ENCODE data around the gene NUDT14.

Gene NUDT14

DNA sequence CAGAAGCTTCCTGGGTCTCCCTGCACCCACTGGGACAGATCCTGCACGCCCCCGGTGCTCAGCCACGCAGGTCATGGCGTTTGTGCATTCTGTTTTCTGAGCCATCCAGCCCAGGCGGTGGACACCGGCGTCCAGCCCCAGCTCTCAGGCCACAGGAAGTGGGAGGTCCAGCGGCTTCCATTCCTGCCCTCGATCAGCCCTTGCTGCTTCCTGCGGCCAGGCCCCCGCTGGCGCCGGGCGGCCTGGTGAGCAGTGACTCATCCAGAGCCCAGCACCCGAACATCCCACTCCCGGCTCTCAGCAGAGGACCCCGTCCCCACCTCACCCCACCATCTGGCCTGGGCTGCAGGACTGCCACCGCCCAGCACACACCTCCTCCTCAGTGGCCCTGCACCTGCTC is 18.0 kb upstream of the NUDT14 start:
- DNase-seq (ENCODE audit: low read depth, low spot score) = no peak

DNA sequence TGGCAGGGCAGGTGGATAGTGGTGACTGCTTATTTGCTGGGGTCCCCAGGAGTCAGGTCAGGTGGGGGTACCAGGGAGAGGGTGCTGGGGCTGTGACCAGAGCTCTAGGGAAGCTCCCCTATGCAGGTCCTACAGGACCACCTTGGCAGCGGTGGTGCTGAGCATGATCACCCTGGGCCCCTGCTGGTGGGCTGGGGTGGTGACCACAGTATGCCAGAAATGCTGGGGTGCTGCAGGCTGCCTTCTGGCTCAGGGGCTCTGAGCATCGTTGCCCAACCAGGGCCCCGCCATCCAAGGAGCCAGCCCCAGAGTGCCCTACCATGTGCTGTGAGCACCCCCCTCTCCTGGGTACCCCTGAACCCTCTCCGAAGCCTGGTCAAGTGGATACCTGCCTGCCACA is 17.5 kb upstream of the NUDT14 start:
- no peak for DNase-seq (ENCODE audit: low read depth, low spot score)

DNA sequence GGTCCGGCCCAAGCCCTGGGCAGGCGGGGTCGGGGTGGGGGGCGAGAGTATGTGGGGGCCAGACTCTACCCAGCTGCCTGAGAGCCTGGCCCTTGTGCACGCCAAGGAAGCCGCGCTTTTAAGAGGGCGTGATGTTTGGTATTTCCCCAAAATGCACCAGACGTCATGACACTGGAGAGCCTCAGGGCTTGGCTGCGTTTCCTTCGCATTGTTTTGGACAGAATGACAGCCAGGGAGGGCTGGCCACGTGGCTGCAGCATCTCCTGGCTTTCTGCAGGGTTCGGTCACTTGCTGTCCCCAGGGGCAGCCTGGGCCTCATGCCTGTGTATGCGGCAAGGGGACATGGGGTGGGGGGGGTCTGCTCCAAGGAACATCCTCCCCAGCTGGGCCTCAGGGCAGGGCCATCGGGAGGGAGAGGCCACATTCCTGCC is 16.1 kb upstream of the NUDT14 start:
- DNase-seq (ENCODE audit: low read depth, low spot score) = no peak

DNA sequence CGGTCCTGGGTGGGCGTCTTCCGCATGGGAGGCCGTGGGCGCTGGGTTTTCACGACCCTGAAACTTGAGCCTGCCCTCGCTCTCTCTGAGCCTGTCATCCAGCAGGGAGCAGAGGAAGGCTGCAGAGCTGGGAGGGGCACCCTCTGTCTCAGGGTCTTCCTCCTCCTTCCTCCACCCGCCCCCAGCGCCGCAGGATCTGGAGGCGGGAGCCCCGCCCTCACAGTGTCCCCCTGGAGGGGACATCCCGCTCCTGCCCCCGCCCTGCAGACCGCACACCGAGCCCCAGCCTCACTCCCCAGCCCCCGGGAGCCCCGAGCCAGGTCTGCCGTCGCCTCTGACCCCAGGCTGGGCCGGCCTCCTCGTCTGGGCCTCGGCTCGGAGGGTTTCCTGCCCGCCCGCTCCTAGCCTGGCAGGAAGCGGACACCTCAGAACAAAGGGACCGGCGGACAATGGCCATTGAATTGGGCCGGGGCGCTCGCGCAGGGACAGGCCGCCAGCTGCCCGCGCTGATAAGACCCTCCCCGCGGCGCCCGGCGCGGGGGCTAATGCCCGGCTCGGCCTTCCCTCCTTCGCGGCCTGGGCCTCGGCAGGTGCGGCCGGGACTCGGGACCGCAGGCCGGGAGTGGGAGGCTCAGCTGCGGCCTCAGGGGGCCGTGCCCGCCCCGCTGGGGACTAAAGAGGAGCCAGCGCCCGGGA is 15.3 kb upstream of the NUDT14 start:
- no peak for DNase-seq (ENCODE audit: low read depth, low spot score)

DNA sequence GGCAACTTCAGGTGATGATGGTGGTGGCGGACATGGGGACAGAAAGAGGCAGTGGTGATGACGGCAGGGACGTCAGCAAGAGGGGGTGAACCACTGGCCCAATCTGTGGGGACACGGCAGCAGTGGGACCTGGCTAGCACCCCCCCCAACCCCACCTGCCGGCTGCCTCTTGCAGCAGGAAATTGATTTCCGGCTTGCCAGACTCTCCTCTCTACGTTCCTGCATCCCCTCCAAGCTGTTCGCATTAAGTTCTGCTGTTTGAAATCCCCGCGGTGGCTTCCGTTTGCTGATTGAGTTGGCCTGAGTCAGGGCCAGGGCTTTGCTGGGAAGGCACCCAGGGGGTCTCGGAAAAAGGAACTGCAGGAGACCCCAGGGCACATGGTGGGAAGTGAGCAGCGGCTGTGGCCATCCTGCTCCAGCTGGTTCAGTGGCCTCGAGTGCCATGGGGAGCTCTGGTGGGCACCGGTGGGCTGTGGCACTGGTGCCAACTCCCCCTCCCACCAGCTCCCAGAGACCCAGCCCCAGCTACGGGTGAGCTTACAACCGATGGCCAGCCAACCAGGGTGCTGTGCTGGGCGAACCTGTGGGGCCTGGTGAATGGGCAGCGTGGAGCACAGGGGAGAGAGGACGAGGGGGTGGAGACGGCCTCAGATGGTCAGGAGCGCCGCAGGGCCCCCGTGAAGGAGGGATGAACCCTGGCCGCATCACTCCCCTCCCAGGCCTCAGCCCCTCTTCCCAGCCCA is 14.6 kb upstream of the NUDT14 start:
- no peak for DNase-seq (ENCODE audit: low read depth, low spot score)

DNA sequence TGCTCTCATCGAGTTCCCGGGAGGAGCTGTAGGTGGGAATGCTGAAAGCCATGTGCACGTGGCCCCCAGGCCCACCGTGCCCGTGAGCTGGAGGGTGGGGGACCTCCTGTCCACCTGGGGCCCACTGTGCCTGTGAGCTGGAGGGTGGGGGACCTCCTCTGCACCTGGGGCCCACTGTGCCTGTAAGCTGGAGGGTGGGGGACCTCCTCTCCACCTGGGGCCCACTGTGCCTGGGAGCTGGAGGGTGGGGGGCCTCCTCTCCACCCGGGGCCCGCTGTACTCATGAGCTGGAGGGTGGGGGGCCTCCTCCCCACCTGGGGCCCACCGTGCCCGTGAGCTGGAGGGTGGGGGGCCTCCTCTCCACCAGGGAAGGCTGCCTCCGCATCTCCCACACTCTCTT is 13.9 kb upstream of the NUDT14 start:
- no peak for DNase-seq (ENCODE audit: low read depth, low spot score)

DNA sequence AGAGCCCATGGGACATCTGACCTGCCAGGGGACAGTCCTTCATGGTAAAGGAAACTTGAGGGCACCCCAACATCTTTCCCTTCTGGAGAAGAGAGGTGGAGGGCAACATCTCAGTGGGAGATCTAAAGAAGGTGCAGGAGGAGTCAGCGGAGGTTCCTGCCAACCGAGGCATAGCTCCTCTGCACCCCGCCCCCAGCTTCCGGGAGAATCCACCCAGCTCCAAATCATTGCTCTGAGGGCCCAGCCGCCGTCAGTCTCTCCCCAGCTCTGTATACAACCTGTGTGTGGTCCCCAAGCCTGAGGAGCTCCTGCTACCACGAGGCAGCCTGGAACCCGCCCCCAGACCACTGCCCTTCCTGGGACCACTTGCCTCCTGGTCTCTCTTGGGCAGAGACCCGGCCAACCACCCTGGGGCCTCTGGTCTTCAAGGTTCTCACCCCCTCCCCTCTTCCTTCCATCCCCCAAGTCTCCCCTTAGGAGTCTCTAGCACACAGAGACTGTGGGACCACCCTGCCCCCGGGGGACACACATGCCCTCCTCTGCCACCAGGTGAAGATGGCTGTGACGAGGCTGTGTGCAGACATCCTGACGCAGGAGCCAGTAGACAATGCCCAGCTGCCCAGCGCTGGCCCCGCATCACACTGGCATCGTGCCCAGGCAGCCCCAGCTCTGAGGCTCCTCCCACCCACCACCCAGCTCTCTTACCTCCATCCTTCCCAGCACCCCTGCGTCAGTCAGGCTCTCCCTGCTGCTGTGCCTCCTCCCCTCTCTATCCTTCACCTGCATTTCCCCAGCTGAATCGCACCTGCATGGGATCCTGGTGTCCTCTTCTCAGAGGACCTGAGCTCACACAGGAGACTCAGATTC is 13.0 kb upstream of the NUDT14 start:
- no peak for DNase-seq (ENCODE audit: low read depth, low spot score)

DNA sequence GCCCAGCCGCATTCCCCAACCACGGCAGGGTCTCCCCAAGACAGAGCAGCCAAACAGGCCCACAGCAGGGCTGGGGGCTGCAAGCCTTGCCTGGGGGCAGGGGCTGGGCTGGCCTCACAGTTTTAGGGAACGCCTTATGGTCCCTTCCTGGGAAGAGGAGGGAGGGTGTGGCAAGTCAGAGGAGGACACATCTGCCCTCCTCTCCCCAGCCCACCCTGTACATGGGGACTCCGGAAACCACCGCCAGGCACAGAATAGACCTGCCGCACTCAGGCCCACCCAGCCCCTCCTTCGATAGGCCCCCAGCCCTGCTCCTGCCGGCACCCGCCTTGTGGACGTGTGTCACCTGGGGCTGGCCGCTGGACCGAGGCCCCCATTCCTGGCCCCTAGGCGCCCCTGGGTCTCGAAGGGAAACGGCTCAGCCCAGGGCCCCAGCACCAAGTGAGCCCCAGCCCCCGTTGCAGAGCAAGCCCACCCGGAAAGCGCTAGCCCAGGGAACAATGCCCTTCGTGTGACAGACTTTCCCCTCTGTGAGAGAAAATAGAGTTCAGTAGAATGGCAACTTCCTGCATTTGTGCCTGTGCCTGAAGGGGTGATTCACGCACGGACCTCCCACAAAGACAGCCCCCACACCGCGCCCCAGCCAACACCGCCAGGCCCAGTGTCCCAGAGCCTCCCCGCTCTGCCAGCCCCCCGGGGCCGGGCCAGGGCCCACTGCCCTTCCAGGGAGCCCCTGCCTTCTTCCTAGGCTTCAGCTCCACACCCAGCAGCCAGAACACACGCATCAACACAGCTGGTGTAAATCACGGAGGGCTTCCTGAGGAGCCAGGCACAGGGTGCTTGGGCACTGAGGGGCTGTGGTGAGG is 12.0 kb upstream of the NUDT14 start:
- no peak for DNase-seq (ENCODE audit: low read depth, low spot score)

DNA sequence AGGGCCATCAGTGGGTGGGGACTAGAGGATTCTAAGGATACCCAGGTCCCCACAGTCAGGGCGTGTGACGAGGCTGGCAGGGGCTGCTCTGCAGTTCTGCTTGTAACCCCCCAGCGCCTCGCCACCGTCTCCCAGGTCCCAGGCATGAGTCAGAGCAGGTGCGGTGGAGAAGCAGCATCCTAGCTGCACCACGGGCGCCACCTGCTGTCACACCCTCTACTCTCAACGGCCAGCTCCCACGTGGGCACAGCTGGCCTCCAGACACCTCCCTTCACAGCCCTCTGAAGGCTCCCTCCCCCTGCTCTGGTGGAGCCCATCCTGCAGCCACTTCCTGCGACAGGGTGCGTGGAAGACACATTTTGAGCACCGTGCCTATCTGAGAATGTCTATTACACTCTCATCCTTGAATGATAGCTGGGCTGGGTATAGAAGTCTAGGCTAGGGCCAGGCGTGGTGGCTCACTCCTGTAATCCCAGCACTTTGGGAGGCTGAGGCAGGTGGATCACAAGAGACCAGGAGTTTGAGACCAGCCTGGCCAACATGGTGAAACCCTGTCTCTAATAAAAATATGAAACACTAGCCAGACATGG is 6.9 kb upstream of the NUDT14 start:
- no peak for DNase-seq (ENCODE audit: low read depth, low spot score)

DNA sequence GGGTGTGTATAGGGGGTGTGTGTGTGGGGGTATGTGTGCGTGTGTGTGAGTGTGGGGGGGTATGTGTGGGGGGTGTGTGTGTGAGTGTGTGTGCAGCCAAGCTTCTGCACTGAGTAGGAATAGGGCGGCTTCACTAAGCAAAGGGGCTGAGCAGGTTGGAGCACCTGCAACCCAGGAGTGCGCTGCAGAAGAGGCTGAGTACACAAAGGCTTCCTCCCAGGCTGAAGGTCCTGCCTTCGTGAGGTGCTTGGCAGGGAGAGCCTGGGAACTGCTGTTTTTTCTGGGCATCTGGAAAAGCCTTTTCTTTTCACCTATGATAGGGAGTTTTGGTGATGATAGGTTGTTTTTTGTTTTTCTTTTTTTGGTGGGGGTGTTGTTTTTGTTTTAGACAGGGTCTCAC is 6.0 kb upstream of the NUDT14 start:
- no peak for DNase-seq (ENCODE audit: low read depth, low spot score)

DNA sequence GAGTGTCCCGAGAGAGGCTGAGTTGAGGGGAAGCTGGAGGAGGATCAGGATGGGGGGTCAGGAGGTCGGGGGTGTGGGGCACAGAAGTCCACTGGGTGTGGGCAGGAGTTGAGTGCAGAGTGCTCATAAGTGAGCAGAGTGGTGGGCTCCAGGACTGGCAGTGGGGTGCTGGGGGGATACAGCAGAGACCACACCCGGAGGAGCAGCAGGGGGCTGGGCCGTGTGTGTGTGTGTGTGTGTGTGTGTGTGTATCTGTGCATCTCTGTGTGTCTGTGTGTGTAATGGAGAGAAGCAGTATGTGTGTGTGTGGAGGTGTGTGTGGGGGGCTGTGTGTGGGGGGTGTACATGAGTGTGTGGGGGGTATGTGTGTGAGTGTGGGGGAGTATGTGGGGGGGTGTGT is 4.9 kb upstream of the NUDT14 start:
- DNase-seq (ENCODE audit: low read depth, low spot score) = no peak

DNA sequence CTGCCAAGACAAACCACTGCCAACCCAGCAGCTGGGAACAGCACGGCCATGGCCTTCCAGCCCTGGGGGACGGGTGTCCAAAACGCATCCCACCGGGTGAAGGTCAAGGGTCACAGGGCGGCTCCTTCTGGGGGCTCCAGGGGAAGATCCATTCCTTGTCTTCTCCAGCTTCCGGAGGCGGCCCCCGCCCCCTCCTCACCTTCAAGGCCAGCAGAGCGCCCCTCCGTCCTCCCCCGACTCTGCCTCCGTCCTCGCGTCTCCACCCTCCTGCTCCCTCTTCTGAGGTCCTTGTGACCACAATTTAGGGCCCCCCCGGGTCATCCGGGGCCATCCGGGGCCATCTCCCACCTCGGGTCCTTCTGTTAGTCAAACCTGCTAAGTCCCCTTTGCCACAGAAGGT is 3.9 kb upstream of the NUDT14 start:
- DNase-seq (ENCODE audit: low read depth, low spot score) = no peak

DNA sequence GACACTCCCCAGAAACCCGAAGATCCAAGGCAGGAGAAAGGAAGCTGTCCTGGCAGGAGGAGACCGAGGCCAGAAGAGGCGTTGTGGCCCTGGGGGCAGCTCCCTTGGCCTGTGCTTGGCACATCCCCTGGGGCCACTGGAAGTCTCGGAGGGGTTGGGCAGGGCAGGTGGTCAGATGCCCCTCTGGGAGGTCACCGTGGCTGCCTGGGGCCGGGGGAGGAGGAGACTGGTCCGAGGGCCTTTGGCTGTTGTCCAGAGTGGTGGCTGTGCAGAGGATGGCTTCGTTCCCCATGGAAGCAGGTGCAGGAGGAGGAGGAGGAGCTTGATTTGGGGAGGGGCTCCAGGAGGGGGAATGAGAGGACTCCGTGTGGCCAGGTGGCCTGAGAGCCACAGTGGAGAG is 3.3 kb upstream of the NUDT14 start:
- no peak for DNase-seq (ENCODE audit: low read depth, low spot score)

DNA sequence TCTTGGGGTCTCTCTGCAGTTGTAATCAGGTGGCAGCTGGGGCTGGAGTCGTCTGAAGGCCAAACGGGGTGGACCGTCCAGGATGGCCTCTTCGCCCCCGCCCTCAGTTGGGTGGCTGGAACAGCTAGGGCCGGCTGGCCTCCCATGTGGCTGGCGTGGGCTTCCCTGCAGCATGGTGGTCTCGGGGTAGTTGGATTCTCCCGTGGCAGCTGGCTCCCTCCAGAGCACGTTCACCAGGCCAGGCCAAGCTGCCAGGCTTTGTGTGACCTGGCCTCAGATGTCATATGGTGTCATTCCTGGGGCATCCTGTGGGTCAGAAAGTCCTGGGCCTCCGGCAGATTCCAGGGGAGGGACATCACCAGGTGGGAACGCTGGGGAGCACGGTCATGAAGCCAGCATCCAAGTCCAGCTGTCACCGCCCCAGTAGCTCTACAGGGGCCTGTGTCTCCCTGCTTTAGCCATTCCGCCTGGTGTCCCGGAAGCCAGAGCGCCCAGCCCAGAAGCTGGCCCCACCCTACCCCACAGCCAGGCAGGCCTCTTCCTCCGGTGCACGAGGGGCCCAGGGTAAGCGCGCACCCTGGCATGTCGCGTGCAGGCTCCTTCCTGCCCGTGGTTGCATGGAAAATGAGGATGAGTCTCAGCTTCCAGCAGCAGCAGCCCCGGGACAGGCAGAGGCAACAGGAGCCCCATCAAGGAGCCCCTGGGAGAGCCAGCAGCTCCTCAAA is 1.3 kb upstream of the NUDT14 start:
- DNase-seq (ENCODE audit: low read depth, low spot score) = no peak

DNA sequence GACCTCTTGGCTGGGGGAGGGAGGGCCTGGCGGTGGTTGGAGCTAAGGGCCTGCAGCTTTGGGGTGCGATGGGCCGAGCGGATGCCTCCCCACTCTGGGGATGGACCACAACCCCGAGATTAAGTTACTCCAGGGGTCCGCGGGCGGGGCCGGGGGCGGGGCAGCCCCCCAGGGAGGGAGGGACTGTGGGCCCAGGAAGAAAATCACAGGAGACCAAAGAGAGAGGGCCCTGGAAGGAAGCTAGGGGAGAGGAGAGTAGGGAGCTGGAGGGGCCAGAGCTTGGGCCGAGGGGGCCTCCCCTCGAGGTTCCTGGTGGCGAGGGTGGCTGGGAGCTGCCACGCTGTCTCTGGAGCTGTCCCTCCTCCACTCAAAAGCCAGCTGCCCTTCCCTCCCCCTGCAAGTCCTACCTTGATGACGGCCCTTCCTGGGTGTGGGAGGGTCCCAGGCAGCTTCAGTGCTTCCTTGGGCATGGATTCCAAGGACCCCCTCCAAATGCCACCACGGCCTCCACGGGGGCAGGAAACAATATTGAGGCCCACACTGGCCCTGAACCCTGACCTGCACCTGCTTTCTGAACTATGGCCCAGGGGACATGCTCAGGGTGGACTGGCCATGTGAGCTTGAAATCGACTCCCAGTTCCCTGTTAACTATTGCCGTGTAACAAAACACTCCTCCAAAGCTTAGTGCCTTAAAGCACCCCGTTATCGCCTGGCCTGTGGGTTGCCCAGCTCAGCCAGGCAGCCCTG is 610 bp upstream of the NUDT14 start:
- no peak for DNase-seq (ENCODE audit: low read depth, low spot score)

DNA sequence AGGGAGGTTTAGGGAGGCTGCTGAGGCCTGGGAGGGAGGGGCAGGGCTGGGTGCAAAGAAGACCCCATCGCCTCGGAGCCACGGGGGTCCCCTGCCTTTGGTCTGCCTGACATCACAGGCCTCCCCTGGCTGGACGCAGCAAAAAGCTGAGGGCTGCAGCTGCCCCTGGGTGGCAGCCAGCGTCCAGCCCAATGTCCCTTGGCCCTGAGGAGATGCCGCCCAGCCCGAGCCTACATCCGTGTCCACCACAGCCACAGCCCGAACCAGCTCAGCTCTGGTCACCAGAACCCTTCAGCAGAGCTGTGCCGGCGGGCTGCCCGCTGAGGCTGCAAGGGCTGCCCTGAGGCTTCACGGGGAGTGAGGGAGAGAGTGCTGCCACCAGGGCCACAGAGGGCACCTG is 1.9 kb downstream of the NUDT14 start:
- DNase-seq (ENCODE audit: low read depth, low spot score) = no peak

DNA sequence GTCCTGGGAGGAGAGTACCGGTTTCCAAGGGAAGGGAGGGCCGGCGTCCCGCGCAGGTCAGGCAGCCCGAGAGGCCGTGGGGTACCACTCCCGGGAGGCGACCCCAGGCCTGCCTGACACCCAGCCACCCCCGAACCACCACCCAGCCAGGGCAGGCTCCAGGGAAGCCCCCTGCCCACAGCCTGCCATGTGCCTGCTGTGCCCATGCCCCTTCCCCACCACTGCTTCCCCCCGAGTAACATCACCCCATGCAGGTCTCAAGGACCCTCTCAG is 2.3 kb downstream of the NUDT14 start:
- DNase-seq (ENCODE audit: low read depth, low spot score) = no peak

DNA sequence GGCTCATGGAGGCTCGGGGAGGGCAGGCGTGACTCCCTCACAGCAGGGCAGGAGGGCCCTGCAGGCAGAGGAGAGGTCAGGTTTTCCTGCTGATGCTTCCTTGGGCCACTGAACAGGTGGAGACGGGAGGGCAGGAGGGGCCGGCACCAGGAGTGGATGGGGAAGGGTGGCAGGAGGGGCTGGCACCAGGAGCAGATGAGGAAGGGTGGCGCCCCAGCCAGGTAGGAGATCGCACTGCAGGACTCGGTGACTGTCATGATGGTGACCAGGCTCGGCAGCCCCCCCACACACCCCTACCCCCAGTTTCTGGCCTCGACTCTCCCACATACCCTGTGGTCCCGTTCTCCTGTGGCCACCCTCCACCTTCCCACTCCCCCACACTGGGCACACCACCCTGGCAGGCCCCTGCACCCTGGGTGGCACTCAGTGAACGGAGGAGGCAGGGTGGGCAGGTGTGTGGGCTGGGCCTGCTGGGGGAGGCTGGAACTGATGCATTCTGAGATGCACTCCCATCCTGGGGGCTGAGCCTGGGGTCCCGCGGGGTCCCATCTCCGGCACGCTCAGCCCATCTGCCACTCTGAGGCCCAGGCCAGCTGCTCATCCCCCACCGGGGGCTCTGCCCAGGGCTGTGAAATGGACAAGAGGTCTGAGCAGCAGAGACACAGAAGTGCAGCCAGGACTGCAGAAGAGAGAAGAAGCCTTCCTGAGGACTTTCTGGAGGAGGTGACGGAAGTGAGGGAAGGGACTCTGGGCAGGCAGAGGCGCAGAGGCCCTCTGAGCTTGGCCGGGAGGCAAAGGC is 2.8 kb downstream of the NUDT14 start:
- no peak for DNase-seq (ENCODE audit: low read depth, low spot score)

DNA sequence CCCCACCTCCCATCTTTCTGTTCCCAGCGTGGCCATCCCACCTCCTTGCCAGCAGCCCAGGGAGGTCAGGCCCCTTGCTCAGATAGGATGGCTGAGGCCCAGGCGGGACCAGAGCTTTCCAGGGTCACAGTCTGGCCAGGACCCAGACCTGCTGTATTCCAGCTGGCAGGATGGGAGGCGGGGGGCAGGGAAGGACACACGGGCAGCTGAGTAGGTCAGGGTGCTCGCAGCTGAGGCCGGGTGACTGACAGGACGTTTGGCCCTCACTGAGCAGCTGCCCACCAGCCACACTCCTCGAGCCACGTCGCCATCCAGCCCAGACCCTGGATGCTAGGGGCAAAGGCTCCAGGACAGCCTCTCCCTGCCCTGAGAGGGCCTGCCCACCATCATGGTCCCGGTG is 4.0 kb downstream of the NUDT14 start:
- DNase-seq (ENCODE audit: low read depth, low spot score) = no peak

Data from activated naive CD8-positive, alpha-beta T cell treated with anti-CD3 and anti-CD28 coated beads, Interleukin-2, amount 50 U/mL, for 16 hours (primary cell).